GM20000 (cell line): Measurements from ENCODE around the gene MINDY4.
A peak's percentile ranks its signal among the peaks of the same experiment; 100 is the strongest.

Source experiments
- DNase-seq: peaks from one replicate; pipeline ENCODE4 v3.0.0; 2012; ENCODE audit warnings: low spot score
- TF ChIP-seq, protein P1 (sequence below): IDR thresholded peaks from 2 replicates; pipeline ENCODE4 v1.5.1; 2012; ENCODE audit warnings: mild to moderate bottlenecking, control low read depth; ENCODE audit errors: extremely low read depth, missing control alignments

Gene MINDY4

DNA sequence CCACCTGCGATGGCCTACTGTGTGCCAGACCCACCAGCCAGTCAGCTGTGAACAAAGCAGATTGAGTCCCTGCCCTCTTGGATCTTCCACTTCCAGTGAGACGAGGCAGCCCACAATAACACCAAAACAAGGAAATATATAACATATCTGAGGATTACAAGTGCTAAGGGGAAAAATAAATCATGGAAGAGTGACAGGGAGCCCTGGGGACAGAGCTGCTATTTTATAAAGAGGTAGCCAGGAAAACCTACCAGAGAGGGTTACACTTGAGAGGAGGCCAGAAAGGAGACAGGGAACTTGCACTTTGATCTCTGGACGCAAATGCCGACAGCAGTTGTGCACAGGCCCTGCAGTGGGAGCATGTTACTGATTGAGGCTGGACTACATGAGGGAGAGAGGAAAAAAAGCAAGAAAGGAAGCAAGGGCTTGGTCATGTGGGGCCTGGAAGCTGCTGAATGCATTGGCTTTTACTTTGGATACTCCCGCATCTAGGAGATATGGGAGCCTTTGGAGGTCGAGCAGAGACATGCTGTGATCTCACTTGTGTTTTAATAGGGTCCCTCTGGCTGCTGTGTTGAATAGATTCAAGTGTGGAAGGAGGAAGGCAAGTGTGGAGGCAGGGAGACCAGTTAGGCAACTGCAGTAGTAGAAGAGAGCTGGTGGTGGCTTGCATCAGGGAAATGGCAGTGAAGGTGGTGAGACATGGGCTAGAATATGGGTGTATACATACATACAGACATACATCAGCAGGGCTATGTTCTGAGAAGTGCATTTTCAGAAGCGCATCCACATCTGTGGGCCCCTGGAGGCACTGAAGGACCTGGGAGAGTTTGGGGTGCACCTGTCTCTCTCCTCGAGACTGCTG lies 26.2 kb downstream of the MINDY4 start:
- DNase-seq: no peak
- TF ChIP-seq, protein P1, sequence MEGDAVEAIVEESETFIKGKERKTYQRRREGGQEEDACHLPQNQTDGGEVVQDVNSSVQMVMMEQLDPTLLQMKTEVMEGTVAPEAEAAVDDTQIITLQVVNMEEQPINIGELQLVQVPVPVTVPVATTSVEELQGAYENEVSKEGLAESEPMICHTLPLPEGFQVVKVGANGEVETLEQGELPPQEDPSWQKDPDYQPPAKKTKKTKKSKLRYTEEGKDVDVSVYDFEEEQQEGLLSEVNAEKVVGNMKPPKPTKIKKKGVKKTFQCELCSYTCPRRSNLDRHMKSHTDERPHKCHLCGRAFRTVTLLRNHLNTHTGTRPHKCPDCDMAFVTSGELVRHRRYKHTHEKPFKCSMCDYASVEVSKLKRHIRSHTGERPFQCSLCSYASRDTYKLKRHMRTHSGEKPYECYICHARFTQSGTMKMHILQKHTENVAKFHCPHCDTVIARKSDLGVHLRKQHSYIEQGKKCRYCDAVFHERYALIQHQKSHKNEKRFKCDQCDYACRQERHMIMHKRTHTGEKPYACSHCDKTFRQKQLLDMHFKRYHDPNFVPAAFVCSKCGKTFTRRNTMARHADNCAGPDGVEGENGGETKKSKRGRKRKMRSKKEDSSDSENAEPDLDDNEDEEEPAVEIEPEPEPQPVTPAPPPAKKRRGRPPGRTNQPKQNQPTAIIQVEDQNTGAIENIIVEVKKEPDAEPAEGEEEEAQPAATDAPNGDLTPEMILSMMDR: no peak

DNA sequence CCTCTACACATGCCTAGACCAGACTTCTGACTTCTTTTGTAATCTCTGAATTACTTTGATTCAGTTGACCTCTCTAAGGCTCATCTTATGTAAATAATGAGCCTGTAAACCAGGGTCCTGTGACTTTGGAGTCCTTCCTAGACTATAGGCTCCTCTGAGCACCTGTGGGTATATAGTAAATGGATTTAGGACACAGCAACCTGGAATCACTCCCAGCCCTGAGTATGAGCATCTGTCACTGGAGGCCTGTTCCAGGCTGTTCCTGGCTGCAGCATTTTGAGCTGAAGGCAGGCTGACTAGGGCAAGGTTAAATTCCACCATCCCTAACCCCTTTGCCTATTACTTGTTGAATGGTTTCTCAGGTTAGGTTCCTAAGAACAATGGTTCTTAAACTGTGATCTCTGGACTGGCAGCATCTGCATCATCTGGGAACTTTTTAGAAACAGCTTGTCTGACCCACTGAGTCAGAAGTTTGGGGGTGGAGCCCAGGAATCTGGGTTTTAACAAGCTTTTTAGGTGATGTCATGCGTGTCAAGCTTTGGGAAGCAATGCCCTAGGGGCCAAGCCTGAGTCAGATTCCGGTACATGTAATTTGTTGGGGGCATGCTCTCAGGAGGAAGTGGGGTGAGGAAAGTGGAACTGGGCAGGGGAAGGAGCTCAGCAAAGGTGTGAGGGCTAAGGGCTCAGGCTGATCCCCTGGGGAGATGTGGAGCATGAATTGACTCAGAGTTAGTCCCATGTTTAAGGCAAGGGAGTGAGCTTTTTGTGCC lies 28.2 kb downstream of the MINDY4 start:
- peak; percentile 58 for DNase-seq
- TF ChIP-seq, protein P1: no peak

DNA sequence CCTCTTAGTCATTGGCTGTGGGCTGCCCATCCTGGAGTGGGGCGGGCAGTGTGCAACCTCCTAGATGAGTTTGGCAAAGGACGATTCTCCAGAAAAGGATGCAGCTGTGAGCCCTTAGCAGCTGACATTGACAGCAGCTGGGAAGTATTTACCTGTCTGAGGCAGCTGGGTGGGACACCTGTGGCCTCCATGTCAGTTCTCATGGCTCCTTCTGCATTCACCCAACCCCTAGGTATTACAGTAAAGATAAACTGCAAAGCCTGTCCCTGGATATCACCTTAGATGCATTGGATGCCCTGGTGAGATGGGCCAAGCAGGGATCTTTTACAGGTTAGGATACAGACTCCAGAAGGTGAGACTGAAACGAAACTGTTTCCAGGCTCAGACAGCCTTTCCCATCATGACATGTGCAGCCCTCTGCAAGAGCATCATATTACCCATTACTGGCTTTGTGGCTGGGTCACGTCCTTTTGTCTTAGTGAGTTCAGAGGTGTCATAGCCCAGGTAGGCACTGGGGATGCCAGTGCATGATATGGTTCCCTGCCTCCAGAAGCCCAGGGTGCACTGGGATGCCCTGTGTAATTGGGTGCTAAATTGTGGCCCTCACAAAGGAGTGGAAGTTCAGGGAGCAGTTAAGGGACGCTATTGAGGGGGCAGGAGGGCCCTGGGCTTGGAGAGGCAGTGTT lies 28.9 kb downstream of the MINDY4 start:
- TF ChIP-seq, protein P1: no peak
- DNase-seq: no peak

DNA sequence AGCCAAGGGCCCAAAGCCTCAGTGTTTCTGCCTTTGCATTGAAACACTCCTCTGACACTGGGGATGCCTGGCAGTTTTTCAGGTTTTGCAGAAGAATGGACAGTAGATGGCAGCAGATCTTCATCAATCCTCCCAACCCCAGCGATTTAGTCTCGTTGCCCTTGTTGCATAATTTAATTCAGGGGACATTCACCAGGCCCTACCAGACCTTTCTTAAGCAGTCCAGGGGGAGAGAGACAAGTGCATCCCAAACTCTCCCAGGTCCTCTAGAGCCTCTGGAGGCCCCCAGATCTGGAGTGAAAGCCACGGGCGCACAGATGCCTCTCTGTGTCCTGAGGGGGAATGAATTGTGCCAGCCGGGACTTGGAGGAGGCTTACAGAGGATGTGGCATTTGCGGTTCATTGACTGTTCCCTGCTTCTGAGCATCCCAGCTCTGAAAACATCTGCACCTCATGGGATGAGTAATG lies 29.6 kb downstream of the MINDY4 start:
- DNase-seq: peak; percentile 74
- TF ChIP-seq, protein P1: peak; percentile 57

DNA sequence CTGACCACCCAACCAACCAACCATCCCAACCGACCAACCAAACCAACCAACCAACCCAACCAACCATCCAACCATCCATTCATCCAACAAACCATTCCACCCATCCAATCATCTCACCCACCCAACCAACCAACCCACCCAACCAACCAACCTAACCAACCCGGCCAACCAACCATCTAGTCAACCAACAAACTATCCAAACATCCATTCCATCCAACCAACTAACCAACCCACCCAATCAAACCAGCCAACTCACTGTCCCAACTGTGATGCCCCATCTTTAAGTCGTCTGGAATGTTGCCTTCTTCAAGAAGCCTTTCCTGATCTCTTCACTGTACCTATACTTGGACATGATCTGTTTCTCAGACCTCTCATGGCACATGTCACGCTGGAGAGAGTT lies 31.6 kb downstream of the MINDY4 start:
- TF ChIP-seq, protein P1: no peak
- DNase-seq: no peak

DNA sequence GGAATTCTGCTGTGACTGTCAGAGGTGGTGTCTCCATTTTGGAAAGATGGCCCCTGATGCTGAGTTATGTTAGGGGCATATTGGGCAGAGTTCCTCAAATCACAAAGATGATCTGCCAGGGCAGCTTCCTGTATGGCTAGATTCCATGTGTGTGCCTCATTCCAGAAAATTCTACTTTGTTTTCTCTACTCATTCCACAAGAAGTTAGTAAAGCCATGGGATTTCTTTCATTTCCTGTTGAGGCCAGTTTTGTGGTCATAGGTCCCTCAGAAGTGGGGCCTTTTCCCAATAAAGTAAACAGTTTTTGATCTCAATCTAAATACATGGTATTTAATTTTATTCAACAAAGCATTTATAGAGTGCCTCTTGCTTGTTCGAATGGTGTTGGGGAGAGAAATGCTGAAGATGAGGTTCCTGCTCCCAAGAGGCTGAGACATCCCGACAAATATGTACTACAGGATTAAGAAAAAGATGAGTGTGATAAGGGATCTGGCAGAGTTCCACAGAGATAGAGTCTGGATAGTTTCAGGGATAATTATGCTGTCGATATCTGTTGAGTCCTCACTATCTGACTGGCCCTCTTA lies 33.0 kb downstream of the MINDY4 start:
- TF ChIP-seq, protein P1: no peak
- DNase-seq: no peak
